SH-SY5Y (cell line): ENCODE data around the gene GALNTL6.

Experiments used
- GATA2 ChIP-seq: IDR thresholded peaks from 2 replicates; pipeline ENCODE4 v1.6.1; 2011; ENCODE audit warnings: mild to moderate bottlenecking, low read depth, low read length
- GATA3 ChIP-seq: IDR thresholded peaks from 2 replicates; pipeline ENCODE4 v1.6.1; 2011; ENCODE audit warnings: low read depth, mild to moderate bottlenecking, low read length, moderate library complexity

- TF ChIP-seq GATA2: no peak
- TF ChIP-seq GATA3: no peak
Measured at GRCh38 chr4:172096786-172097185, 283.6 kb downstream of the GALNTL6 start.
